GM18519 (cell line): ENCODE results near the gene SLC10A2.
A peak's percentile ranks its signal among the peaks of the same experiment; 100 is the strongest.
"Not testable (repeated sequence)": the region's sequence is repeated elsewhere in the genome, so short reads cannot be mapped to it uniquely, and the experiment has no call there.

Experiments used
- ATAC-seq: cut with Tn5 transposase; IDR thresholded peaks from one replicate; pipeline ENCODE4 v1.9.1; 2021; ENCODE audit warnings: mild to moderate bottlenecking, moderate library complexity; ENCODE audit not compliant: unreplicated experiment, low FRiP score

Gene SLC10A2

GRCh38 chr13:103066079-103066780 is at the start of gene SLC10A2:
TSS of gene SLC10A2 (minus strand) at chr13:103066417. CDS start at chr13:103066249, 168 bp downstream.
- no peak for ATAC-seq

GRCh38 chr13:103107580-103107979 is 41.4 kb upstream of the SLC10A2 start:
- no peak for ATAC-seq

GRCh38 chr13:103104340-103104739 is 38.1 kb upstream of the SLC10A2 start:
- no peak for ATAC-seq

- ATAC-seq, result not testable (repeated sequence)
Measured at GRCh38 chr13:103103456-103103855, 37.2 kb upstream of the SLC10A2 start.

- no peak for ATAC-seq
Measured at GRCh38 chr13:103102482-103102881, 36.3 kb upstream of the SLC10A2 start.

GRCh38 chr13:103101901-103102300 is 35.7 kb upstream of the SLC10A2 start:
- no peak for ATAC-seq

- ATAC-seq, result no peak
Measured at GRCh38 chr13:103101500-103101899, 35.3 kb upstream of the SLC10A2 start.

- no peak for ATAC-seq
Measured at GRCh38 chr13:103100830-103101229, 34.6 kb upstream of the SLC10A2 start.

- no peak for ATAC-seq
Measured at GRCh38 chr13:103099722-103100293, 33.6 kb upstream of the SLC10A2 start.

- no peak for ATAC-seq
Measured at GRCh38 chr13:103098535-103098934, 32.3 kb upstream of the SLC10A2 start.

GRCh38 chr13:103097366-103097928 is 31.2 kb upstream of the SLC10A2 start:
- no peak for ATAC-seq

- ATAC-seq, result not testable (repeated sequence)
Measured at GRCh38 chr13:103093649-103094048, 27.4 kb upstream of the SLC10A2 start.

GRCh38 chr13:103087275-103087674 is 21.1 kb upstream of the SLC10A2 start:
- no peak for ATAC-seq

GRCh38 chr13:103081435-103081834 is 15.2 kb upstream of the SLC10A2 start:
- ATAC-seq, result no peak

- peak; percentile 84 for ATAC-seq
Measured at GRCh38 chr13:103078158-103078557, 11.9 kb upstream of the SLC10A2 start.

- no peak for ATAC-seq
Measured at GRCh38 chr13:103068836-103069235, 2.6 kb upstream of the SLC10A2 start.

- no peak for ATAC-seq
Measured at GRCh38 chr13:103067751-103068555, 1.7 kb upstream of the SLC10A2 start.

- ATAC-seq, result no peak
Measured at GRCh38 chr13:103066781-103067345, 646 bp upstream of the SLC10A2 start.

GRCh38 chr13:103063376-103063775 is 2.8 kb downstream of the SLC10A2 start:
- ATAC-seq, result no peak

GRCh38 chr13:103062079-103062478 is 4.1 kb downstream of the SLC10A2 start:
- no peak for ATAC-seq

GRCh38 chr13:103056008-103056407 is 10.2 kb downstream of the SLC10A2 start:
- ATAC-seq, result no peak
